ENCODE measurements around the gene C1QTNF7.

DNA sequence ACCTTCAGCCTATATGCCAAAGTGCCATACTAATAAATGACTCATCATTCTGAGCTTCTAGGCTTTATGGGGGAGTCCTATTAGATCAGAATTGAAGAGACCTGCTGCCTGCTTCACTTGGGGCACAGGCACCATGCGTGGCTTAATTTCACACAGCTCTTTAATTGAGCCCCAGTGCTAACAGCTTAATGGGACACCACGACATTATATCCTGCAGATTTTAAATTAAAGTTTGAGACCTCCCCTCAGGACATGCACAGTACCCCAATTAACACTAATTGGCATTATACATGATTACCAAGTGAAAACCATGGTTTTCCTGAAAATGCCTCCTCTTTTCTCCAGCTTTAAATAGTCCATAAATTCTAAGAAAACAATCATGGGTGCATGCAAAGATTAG lies 6.8 kb downstream of the C1QTNF7 start:
- no peak for TF ChIP-seq ZNF138 (tag by site-specific recombination; IDR thresholded peaks at IDR 0.05; ENCODE audit: borderline replicate concordance)
- TF ChIP-seq, protein P1, sequence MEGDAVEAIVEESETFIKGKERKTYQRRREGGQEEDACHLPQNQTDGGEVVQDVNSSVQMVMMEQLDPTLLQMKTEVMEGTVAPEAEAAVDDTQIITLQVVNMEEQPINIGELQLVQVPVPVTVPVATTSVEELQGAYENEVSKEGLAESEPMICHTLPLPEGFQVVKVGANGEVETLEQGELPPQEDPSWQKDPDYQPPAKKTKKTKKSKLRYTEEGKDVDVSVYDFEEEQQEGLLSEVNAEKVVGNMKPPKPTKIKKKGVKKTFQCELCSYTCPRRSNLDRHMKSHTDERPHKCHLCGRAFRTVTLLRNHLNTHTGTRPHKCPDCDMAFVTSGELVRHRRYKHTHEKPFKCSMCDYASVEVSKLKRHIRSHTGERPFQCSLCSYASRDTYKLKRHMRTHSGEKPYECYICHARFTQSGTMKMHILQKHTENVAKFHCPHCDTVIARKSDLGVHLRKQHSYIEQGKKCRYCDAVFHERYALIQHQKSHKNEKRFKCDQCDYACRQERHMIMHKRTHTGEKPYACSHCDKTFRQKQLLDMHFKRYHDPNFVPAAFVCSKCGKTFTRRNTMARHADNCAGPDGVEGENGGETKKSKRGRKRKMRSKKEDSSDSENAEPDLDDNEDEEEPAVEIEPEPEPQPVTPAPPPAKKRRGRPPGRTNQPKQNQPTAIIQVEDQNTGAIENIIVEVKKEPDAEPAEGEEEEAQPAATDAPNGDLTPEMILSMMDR (tag by site-specific recombination; IDR thresholded peaks at IDR 0.05), result no peak
- TF ChIP-seq, protein P2, sequence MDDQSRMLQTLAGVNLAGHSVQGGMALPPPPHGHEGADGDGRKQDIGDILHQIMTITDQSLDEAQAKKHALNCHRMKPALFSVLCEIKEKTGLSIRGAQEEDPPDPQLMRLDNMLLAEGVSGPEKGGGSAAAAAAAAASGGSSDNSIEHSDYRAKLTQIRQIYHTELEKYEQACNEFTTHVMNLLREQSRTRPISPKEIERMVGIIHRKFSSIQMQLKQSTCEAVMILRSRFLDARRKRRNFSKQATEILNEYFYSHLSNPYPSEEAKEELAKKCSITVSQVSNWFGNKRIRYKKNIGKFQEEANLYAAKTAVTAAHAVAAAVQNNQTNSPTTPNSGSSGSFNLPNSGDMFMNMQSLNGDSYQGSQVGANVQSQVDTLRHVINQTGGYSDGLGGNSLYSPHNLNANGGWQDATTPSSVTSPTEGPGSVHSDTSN (CRISPR knock-in tag; IDR thresholded peaks at IDR 0.05), result no peak
- TF ChIP-seq, protein P3, sequence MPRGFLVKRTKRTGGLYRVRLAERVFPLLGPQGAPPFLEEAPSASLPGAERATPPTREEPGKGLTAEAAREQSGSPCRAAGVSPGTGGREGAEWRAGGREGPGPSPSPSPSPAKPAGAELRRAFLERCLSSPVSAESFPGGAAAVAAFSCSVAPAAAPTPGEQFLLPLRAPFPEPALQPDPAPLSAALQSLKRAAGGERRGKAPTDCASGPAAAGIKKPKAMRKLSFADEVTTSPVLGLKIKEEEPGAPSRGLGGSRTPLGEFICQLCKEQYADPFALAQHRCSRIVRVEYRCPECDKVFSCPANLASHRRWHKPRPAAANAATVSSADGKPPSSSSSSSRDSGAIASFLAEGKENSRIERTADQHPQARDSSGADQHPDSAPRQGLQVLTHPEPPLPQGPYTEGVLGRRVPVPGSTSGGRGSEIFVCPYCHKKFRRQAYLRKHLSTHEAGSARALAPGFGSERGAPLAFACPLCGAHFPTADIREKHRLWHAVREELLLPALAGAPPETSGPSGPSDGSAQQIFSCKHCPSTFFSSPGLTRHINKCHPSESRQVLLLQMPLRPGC (tag by site-specific recombination; IDR thresholded peaks at IDR 0.05), result no peak
